GM23338 (cell line): ENCODE measurements around the gene AOPEP. TPM values are rescaled to one million over a fixed set of nuclear protein-coding genes. Genes with fewer than 3 reads are reported as not detected.

Source experiments
- ATAC-seq: fragments of 200-7000 bp; cut with Tn5 transposase; 3 replicates; pipeline ENCODE4 v1.9.1; 2020
- DNase-seq: peaks from one replicate; pipeline ENCODE4 v3.0.0-alpha.2; 2015; ENCODE audit warnings: low spot score
- H2AFZ ChIP-seq: fragments of 200-600 bp; sonication (generic); 2 replicates; pipeline ENCODE4 v1.8.0; 2016; ENCODE audit warnings: antibody characterized with exemption, mild to moderate bottlenecking, moderate library complexity
- H3F3A ChIP-seq: fragments of 200-600 bp; sonication (generic); replicated peaks from 2 replicates; pipeline ENCODE4 v1.8.0; 2017; ENCODE audit warnings: antibody characterized with exemption, mixed run types, low read depth
- H3K27ac ChIP-seq: fragments of 200-600 bp; sonication (generic); 2 replicates; pipeline ENCODE4 v1.6.1; 2016; ENCODE audit warnings: low read depth
- H3K27me3 ChIP-seq: fragments of 200-600 bp; sonication (generic); 2 replicates; pipeline ENCODE4 v1.8.0; 2016; ENCODE audit warnings: mild to moderate bottlenecking, mixed run types, moderate library complexity; ENCODE audit not compliant: insufficient read depth
- H3K36me3 ChIP-seq: fragments of 200-600 bp; sonication (generic); 2 replicates; pipeline ENCODE4 v1.8.0; 2016; ENCODE audit warnings: mild to moderate bottlenecking; ENCODE audit not compliant: insufficient read depth
- H3K4me1 ChIP-seq: fragments of 200-600 bp; sonication (generic); 2 replicates; pipeline ENCODE4 v1.8.0; 2016; ENCODE audit warnings: mild to moderate bottlenecking, moderate library complexity; ENCODE audit not compliant: insufficient read depth
- H3K4me2 ChIP-seq: fragments of 200-600 bp; sonication (generic); 2 replicates; pipeline ENCODE4 v1.7.1; 2017; ENCODE audit warnings: mixed run types
- H3K4me3 ChIP-seq: fragments of 200-600 bp; sonication (generic); 2 replicates; pipeline ENCODE4 v1.6.1; 2016; ENCODE audit warnings: mixed run types
- H3K79me2 ChIP-seq: fragments of 200-600 bp; sonication (generic); replicated peaks from 2 replicates; pipeline ENCODE4 v1.8.0; 2017; ENCODE audit warnings: mild to moderate bottlenecking; ENCODE audit not compliant: insufficient read depth
- H3K9me2 ChIP-seq: fragments of 200-600 bp; sonication (generic); 2 replicates; pipeline ENCODE4 v1.8.0; 2017; ENCODE audit not compliant: insufficient read depth
- H4K20me1 ChIP-seq: fragments of 200-600 bp; sonication (generic); replicated peaks from 2 replicates; pipeline ENCODE4 v1.8.0; 2017; ENCODE audit warnings: mild to moderate bottlenecking; ENCODE audit not compliant: insufficient read depth
- H3K27ac Mint-ChIP-seq: 2 replicates; pipeline ENCODE4 v1.8.0; 2020; ENCODE audit warnings: inconsistent platforms, mild to moderate bottlenecking, moderate library complexity, mixed read lengths
- H3K27me3 Mint-ChIP-seq: 3 replicates; pipeline ENCODE4 v1.8.0; 2022; ENCODE audit warnings: low read depth, mild to moderate bottlenecking, moderate library complexity, mixed read lengths, inconsistent platforms; ENCODE audit not compliant: insufficient read depth, poor library complexity
- H3K36me3 Mint-ChIP-seq: 3 replicates; pipeline ENCODE4 v1.8.0; 2021; ENCODE audit warnings: low read depth, mild to moderate bottlenecking, inconsistent platforms, moderate library complexity, mixed read lengths
- H3K4me1 Mint-ChIP-seq: 3 replicates; pipeline ENCODE4 v1.8.0; 2020; ENCODE audit warnings: mild to moderate bottlenecking, inconsistent platforms, mixed read lengths
- H3K4me3 Mint-ChIP-seq: 3 replicates; pipeline ENCODE4 v1.8.0; 2021; ENCODE audit warnings: moderate library complexity, mild to moderate bottlenecking, inconsistent platforms, mixed read lengths
- H3K9me3 Mint-ChIP-seq: 3 replicates; pipeline ENCODE4 v1.8.0; 2020; ENCODE audit warnings: moderate library complexity, mild to moderate bottlenecking, inconsistent platforms, mixed read lengths
- CREB1 ChIP-seq: fragments of 250-450 bp; sonication (Bioruptor Pico); IDR thresholded peaks from 2 replicates; pipeline ENCODE4 v1.5.0; 2020; ENCODE audit warnings: low read depth, mild to moderate bottlenecking, moderate library complexity
- EZH2 ChIP-seq: fragments of 200-600 bp; sonication (generic); IDR thresholded peaks from one replicate; pipeline ENCODE4 v1.8.0; 2017; ENCODE audit warnings: antibody characterized with exemption, mild to moderate bottlenecking, low read depth; ENCODE audit not compliant: unreplicated experiment
- NANOG ChIP-seq: IDR thresholded peaks from 2 replicates; pipeline ENCODE4 v1.6.1; 2016; ENCODE audit warnings: antibody characterized with exemption, borderline replicate concordance
- POLR2AphosphoS5 ChIP-seq: IDR thresholded peaks from 2 replicates; pipeline ENCODE4 v1.6.1; 2016; ENCODE audit warnings: antibody characterized with exemption, low read depth
- ZNF114 ChIP-seq: fragments of 250-450 bp; sonication (Bioruptor Pico); IDR thresholded peaks from 2 replicates; pipeline ENCODE4 v1.5.0; 2020; ENCODE audit warnings: mild to moderate bottlenecking, moderate library complexity
- ZNF331 ChIP-seq: fragments of 250-450 bp; sonication (Bioruptor Pico); IDR thresholded peaks from 2 replicates; pipeline ENCODE4 v1.5.0; 2020; ENCODE audit warnings: low read depth, mild to moderate bottlenecking, moderate library complexity
- ZNF462 ChIP-seq: fragments of 250-450 bp; sonication (Bioruptor Pico); IDR thresholded peaks from 2 replicates; pipeline ENCODE4 v1.5.0; 2020; ENCODE audit warnings: mild to moderate bottlenecking, moderate library complexity
- polyA plus RNA-seq: library from polyadenylated mRNA; unstranded; fragments of >200 nt; fragmentation: Nextera tagmentation; extraction: Ambion mirVana; gene quantifications from 2 replicates; pipeline ENCODE4 v1.2.1, GENCODE V29; 2016
- total RNA-seq: library from RNA; depleted of rRNA; stranded (reverse); fragments of >200 nt; shearing (Covaris generic); gene quantifications from 2 replicates; pipeline ENCODE4 v1.2.3, GENCODE V29; 2014
- TF ChIP-seq, protein P1 (sequence below), 2 experiments: fragments of 200-600 bp in 1 of 2; sonication (generic) in 1 of 2; conservative IDR thresholded peaks; 2 replicates each; pipeline versions ENCODE4 v1.5.1 to v1.6.1; 2016 to 2017; ENCODE audit warnings: antibody characterized with exemption in 2 of 2, low read depth in 2 of 2, mild to moderate bottlenecking in 2 of 2, moderate library complexity in 1 of 2
- TF ChIP-seq, protein P2 (sequence below): IDR thresholded peaks from one replicate; pipeline ENCODE4 v1.6.1; 2018; ENCODE audit warnings: antibody characterized with exemption; ENCODE audit not compliant: unreplicated experiment

AOPEP gene
- total and polyA plus RNA-seq, 2 experiments from 2014 or later: 7.0 to 16.5 TPM

- H3F3A ChIP-seq: no peaks in the 10 kb centered on the region
- no peak overlapping the region for H3K27ac ChIP-seq
- no peaks in the 10 kb centered on the region for H3K27me3 ChIP-seq
- peak; percentile 18 for DNase-seq
- H3K79me2 ChIP-seq: no peaks in the 10 kb centered on the region
- H3K4me2 ChIP-seq: no peak overlapping the region
- no peak overlapping the region for H3K4me3 ChIP-seq
- TF ChIP-seq, protein P1, sequence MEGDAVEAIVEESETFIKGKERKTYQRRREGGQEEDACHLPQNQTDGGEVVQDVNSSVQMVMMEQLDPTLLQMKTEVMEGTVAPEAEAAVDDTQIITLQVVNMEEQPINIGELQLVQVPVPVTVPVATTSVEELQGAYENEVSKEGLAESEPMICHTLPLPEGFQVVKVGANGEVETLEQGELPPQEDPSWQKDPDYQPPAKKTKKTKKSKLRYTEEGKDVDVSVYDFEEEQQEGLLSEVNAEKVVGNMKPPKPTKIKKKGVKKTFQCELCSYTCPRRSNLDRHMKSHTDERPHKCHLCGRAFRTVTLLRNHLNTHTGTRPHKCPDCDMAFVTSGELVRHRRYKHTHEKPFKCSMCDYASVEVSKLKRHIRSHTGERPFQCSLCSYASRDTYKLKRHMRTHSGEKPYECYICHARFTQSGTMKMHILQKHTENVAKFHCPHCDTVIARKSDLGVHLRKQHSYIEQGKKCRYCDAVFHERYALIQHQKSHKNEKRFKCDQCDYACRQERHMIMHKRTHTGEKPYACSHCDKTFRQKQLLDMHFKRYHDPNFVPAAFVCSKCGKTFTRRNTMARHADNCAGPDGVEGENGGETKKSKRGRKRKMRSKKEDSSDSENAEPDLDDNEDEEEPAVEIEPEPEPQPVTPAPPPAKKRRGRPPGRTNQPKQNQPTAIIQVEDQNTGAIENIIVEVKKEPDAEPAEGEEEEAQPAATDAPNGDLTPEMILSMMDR (conservative IDR thresholded peaks at IDR 0.05; ENCODE audit: low read depth in 2 of 2): peak in 1 of 2 experiments; percentile 18; a peak in 1 of 4 replicates
- no peak for TF ChIP-seq EZH2
- no peak for TF ChIP-seq POLR2AphosphoS5
- no peak for TF ChIP-seq CREB1 (CRISPR knock-in tag)
- TF ChIP-seq ZNF331 (CRISPR knock-in tag): no peak
- no peak overlapping the region for H2AFZ ChIP-seq
- H3K9me3 Mint-ChIP-seq: no peaks in the 10 kb centered on the region
- peak; percentile 51; the same call in 2 of the 3 replicates for ATAC-seq
- no peaks in the 10 kb centered on the region for H3K4me1 ChIP-seq
- no peaks in the 10 kb centered on the region for H3K36me3 ChIP-seq
- H4K20me1 ChIP-seq: no peaks in the 10 kb centered on the region
- H3K27me3 Mint-ChIP-seq: no peaks in the 10 kb centered on the region
- H3K4me3 Mint-ChIP-seq: no peak overlapping the region
- peaks cover 4% of the 10 kb centered on the region; the same call in 1 of the 3 replicates for H3K4me1 Mint-ChIP-seq
- no peaks in the 10 kb centered on the region for H3K9me2 ChIP-seq
- H3K27ac Mint-ChIP-seq: no peak overlapping the region
- no peaks in the 10 kb centered on the region for H3K36me3 Mint-ChIP-seq
Measured at GRCh38 chr9:94779031-94779430, 52.5 kb downstream of the AOPEP start.

DNA sequence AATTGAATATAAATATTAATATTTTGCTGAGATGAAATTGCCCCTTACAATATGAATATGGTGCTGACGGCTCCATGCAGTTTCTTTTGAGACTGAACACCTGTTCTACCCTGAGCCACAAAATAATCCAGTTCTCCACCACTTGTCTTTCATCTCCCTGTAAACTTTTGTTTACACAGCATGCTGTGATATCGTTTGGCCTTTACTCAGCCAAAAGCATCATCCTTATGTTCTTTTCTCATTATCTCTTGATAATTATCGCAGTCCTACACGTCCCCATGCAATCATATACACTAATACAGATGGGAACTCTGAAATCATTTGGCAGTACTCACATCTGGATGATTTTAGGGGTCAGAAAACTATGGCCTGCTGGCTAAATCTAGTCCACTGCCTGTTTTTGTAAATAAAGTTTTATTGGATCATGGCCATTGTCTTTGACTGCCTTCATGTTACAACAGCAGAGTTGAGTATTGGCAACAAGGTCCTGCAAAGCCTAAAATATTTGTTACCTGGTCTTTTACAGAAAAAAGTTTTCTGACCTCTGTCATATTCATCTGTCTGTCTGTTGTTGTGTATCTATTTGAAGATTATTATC lies 53.3 kb downstream of the AOPEP start:
- no peak overlapping the region for H3K27ac Mint-ChIP-seq
- Histone ChIP-seq H3F3A (no peaks in the 10 kb centered on the region), H3K4me3 (no peak overlapping the region), H3K4me1 (no peaks in the 10 kb centered on the region), H4K20me1 (no peaks in the 10 kb centered on the region), H2AFZ (no peak overlapping the region), H3K4me2 (no peak overlapping the region), H3K27ac (no peak overlapping the region), H3K27me3 (no peaks in the 10 kb centered on the region), H3K36me3 (no peaks in the 10 kb centered on the region), H3K9me2 (no peaks in the 10 kb centered on the region), H3K79me2 (no peaks in the 10 kb centered on the region)
- H3K4me3 Mint-ChIP-seq: no peak overlapping the region
- DNase-seq: no peak
- peaks cover 4% of the 10 kb centered on the region; the same call in 1 of the 3 replicates for H3K4me1 Mint-ChIP-seq
- H3K9me3 Mint-ChIP-seq: no peaks in the 10 kb centered on the region
- no peak for TF ChIP-seq ZNF462 (CRISPR knock-in tag)
- TF ChIP-seq CREB1 (CRISPR knock-in tag): no peak
- no peak for TF ChIP-seq POLR2AphosphoS5
- no peak for TF ChIP-seq NANOG
- TF ChIP-seq ZNF331 (CRISPR knock-in tag): no peak
- no peak for TF ChIP-seq ZNF114 (CRISPR knock-in tag)
- no peak for TF ChIP-seq EZH2
- TF ChIP-seq, protein P2, sequence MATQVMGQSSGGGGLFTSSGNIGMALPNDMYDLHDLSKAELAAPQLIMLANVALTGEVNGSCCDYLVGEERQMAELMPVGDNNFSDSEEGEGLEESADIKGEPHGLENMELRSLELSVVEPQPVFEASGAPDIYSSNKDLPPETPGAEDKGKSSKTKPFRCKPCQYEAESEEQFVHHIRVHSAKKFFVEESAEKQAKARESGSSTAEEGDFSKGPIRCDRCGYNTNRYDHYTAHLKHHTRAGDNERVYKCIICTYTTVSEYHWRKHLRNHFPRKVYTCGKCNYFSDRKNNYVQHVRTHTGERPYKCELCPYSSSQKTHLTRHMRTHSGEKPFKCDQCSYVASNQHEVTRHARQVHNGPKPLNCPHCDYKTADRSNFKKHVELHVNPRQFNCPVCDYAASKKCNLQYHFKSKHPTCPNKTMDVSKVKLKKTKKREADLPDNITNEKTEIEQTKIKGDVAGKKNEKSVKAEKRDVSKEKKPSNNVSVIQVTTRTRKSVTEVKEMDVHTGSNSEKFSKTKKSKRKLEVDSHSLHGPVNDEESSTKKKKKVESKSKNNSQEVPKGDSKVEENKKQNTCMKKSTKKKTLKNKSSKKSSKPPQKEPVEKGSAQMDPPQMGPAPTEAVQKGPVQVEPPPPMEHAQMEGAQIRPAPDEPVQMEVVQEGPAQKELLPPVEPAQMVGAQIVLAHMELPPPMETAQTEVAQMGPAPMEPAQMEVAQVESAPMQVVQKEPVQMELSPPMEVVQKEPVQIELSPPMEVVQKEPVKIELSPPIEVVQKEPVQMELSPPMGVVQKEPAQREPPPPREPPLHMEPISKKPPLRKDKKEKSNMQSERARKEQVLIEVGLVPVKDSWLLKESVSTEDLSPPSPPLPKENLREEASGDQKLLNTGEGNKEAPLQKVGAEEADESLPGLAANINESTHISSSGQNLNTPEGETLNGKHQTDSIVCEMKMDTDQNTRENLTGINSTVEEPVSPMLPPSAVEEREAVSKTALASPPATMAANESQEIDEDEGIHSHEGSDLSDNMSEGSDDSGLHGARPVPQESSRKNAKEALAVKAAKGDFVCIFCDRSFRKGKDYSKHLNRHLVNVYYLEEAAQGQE: no peak
- no peak for ATAC-seq
- H3K27me3 Mint-ChIP-seq: no peaks in the 10 kb centered on the region
- H3K36me3 Mint-ChIP-seq: no peaks in the 10 kb centered on the region
